SK-N-SH treated with all-trans-retinoic acid at 6 μM for 48 hours (cell line): ENCODE data around the gene MPP3.

Experiments
- ATAC-seq: fragments of 200-7000 bp; cut with Tn5 transposase; 3 replicates; pipeline ENCODE4 v1.9.1; 2020; ENCODE audit warnings: mild to moderate bottlenecking, moderate library complexity
- ARNTL ChIP-seq: fragments of 450-650 bp; formaldehyde crosslinking; IDR thresholded peaks from 2 replicates; pipeline ENCODE4 v1.5.0; 2020; ENCODE audit warnings: low read depth, mild to moderate bottlenecking, moderate library complexity, borderline replicate concordance
- BACH2 ChIP-seq: fragments of 250-450 bp; sonication (Bioruptor Pico); IDR thresholded peaks from 2 replicates; pipeline ENCODE4 v1.9.0; 2021; ENCODE audit warnings: mild to moderate bottlenecking, borderline replicate concordance
- CSDC2 ChIP-seq: fragments of 250-450 bp; sonication (Bioruptor Pico); IDR thresholded peaks from 2 replicates; pipeline ENCODE4 v1.5.0; 2020; ENCODE audit warnings: mild to moderate bottlenecking, moderate library complexity
- CSRNP3 ChIP-seq: fragments of 250-450 bp; sonication (Bioruptor Pico); IDR thresholded peaks from 2 replicates; pipeline ENCODE4 v1.5.1; 2021; ENCODE audit warnings: mild to moderate bottlenecking, moderate library complexity
- ISL1 ChIP-seq: fragments of 250-450 bp; sonication (Bioruptor Pico); IDR thresholded peaks from 2 replicates; pipeline ENCODE4 v2.1.2; 2022; ENCODE audit warnings: mild to moderate bottlenecking, moderate library complexity
- OSR1 ChIP-seq: fragments of 250-450 bp; sonication (Bioruptor Pico); IDR thresholded peaks from 2 replicates; pipeline ENCODE4 v1.8.0; 2022; ENCODE audit warnings: moderate library complexity, mild to moderate bottlenecking, inconsistent platforms
- PATZ1 ChIP-seq: fragments of 250-450 bp; sonication (Bioruptor Pico); IDR thresholded peaks from 2 replicates; pipeline ENCODE4 v1.8.0; 2020; ENCODE audit warnings: mild to moderate bottlenecking, moderate library complexity, borderline replicate concordance
- POU6F1 ChIP-seq: fragments of 250-450 bp; sonication (Bioruptor Pico); IDR thresholded peaks from 2 replicates; pipeline ENCODE4 v1.8.0; 2021; ENCODE audit warnings: low read depth, mild to moderate bottlenecking, moderate library complexity, borderline replicate concordance
- PPARA ChIP-seq: fragments of 250-450 bp; sonication (Bioruptor Pico); IDR thresholded peaks from 2 replicates; pipeline ENCODE4 v1.5.0; 2020; ENCODE audit warnings: mild to moderate bottlenecking, borderline replicate concordance
- RARB ChIP-seq: fragments of 250-450 bp; sonication (Bioruptor Pico); IDR thresholded peaks from 2 replicates; pipeline ENCODE4 v1.8.0; 2021; ENCODE audit warnings: mild to moderate bottlenecking, moderate library complexity
- TOX ChIP-seq: fragments of 250-450 bp; sonication (Bioruptor Pico); IDR thresholded peaks from 2 replicates; pipeline ENCODE4 v1.8.0; 2021; ENCODE audit warnings: mild to moderate bottlenecking, moderate library complexity, borderline replicate concordance
- TSHZ2 ChIP-seq: fragments of 250-450 bp; sonication (Bioruptor Pico); IDR thresholded peaks from 2 replicates; pipeline ENCODE4 v1.5.0; 2020; ENCODE audit warnings: mild to moderate bottlenecking, moderate library complexity
- ZC3H10 ChIP-seq: fragments of 250-450 bp; sonication (Bioruptor Pico); IDR thresholded peaks from 2 replicates; pipeline ENCODE4 v1.5.1; 2021; ENCODE audit warnings: mild to moderate bottlenecking, moderate library complexity
- ZFP3 ChIP-seq: fragments of 250-450 bp; sonication (Bioruptor Pico); IDR thresholded peaks from 2 replicates; pipeline ENCODE4 v1.5.0; 2020; ENCODE audit warnings: mild to moderate bottlenecking, moderate library complexity
- ZNF565 ChIP-seq: fragments of 450-650 bp; formaldehyde crosslinking; conservative IDR thresholded peaks from 2 replicates; pipeline ENCODE4 v1.5.0; 2020; ENCODE audit warnings: low read depth, mild to moderate bottlenecking, moderate library complexity
- ZNF70 ChIP-seq: fragments of 450-650 bp; formaldehyde crosslinking; IDR thresholded peaks from 2 replicates; pipeline ENCODE4 v1.5.0; 2020; ENCODE audit warnings: mild to moderate bottlenecking, moderate library complexity

The MPP3 gene

GRCh38 chr17:43784628-43785101 is 48.3 kb downstream of the MPP3 start (continued):
- TF ChIP-seq POU6F1 (CRISPR knock-in tag) (no peak), ZC3H10 (CRISPR knock-in tag) (no peak), PPARA (CRISPR knock-in tag) (no peak), ZFP3 (CRISPR knock-in tag) (no peak)

- peak; percentile 65 for ATAC-seq
These were observed 48.9 kb downstream of the MPP3 start for GRCh38 chr17:43784068-43784467.

GRCh38 chr17:43782913-43783680 is 49.8 kb downstream of the MPP3 start:
- no peak for ATAC-seq
- TF ChIP-seq BACH2 (CRISPR knock-in tag) = no peak
- no peak for TF ChIP-seq CSRNP3 (CRISPR knock-in tag)
- TF ChIP-seq TSHZ2 (CRISPR knock-in tag) = no peak
- no peak for TF ChIP-seq ISL1 (CRISPR knock-in tag)
- no peak for TF ChIP-seq TOX (CRISPR knock-in tag)
- no peak for TF ChIP-seq PPARA (CRISPR knock-in tag)
- no peak for TF ChIP-seq PATZ1
- TF ChIP-seq POU6F1 (CRISPR knock-in tag) = no peak
- no peak for TF ChIP-seq OSR1 (CRISPR knock-in tag)
- TF ChIP-seq ARNTL = no peak
- TF ChIP-seq ZNF565 = no peak
- no peak for TF ChIP-seq ZNF70
- no peak for TF ChIP-seq ZFP3 (CRISPR knock-in tag)
- TF ChIP-seq CSDC2 (CRISPR knock-in tag) = no peak
- no peak for TF ChIP-seq RARB

More at GRCh38 chr17:43784068-43784467, 48.9 kb downstream of the MPP3 start:
- TF ChIP-seq ZNF70 (no peak), ISL1 (CRISPR knock-in tag) (peak; percentile 86), POU6F1 (CRISPR knock-in tag) (peak; percentile 67; the same call in 1 of the 2 replicates), PATZ1 (peak; percentile 76; the same call in 1 of the 2 replicates), OSR1 (CRISPR knock-in tag) (no peak)
